ENCODE results near the gene TJAP1. TPM values are rescaled to one million over a fixed set of nuclear protein-coding genes. Genes with fewer than 3 reads are reported as not detected.

TJAP1 gene
- total and polyA plus RNA-seq, 10 donors = 13.5 to 40.0 (median 33.3) TPM

- Histone ChIP-seq H3K4me1 (peaks cover 0 to 9% (median 0%) of the 10 kb centered on the region in 6 donors), H3K27ac (no peak overlapping the region), H3K36me3 (peaks cover 0 to 100% (median 50%) of the 10 kb centered on the region in 6 donors), H3K9me3 (no peaks in the 10 kb centered on the region), H3K27me3 (replicated peaks in 1 of 7) (no peaks in the 10 kb centered on the region), H3K4me3 (no peak overlapping the region)
- no peak for DNase-seq
- TF ChIP-seq POLR2AphosphoS5 (IDR thresholded peaks at IDR 0.05) = no peak
- TF ChIP-seq POLR2A (IDR thresholded peaks at IDR 0.05) = no peak
- TF ChIP-seq, protein P1, sequence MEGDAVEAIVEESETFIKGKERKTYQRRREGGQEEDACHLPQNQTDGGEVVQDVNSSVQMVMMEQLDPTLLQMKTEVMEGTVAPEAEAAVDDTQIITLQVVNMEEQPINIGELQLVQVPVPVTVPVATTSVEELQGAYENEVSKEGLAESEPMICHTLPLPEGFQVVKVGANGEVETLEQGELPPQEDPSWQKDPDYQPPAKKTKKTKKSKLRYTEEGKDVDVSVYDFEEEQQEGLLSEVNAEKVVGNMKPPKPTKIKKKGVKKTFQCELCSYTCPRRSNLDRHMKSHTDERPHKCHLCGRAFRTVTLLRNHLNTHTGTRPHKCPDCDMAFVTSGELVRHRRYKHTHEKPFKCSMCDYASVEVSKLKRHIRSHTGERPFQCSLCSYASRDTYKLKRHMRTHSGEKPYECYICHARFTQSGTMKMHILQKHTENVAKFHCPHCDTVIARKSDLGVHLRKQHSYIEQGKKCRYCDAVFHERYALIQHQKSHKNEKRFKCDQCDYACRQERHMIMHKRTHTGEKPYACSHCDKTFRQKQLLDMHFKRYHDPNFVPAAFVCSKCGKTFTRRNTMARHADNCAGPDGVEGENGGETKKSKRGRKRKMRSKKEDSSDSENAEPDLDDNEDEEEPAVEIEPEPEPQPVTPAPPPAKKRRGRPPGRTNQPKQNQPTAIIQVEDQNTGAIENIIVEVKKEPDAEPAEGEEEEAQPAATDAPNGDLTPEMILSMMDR (IDR thresholded peaks at IDR 0.05 in 8 of 11, conservative IDR thresholded peaks at IDR 0.05 in 3 of 11) = no peak
- intact Hi-C loops (cut with DNase I; ENCODE audit: low total_unique reads) = no loop called here
- WGBS, 5 donors = 73 to 90% (median 86%) methylated on average over 8 to 9 of the region's 9 CpGs
Measured at GRCh38 chr6:43435682-43436437, 41.5 kb upstream of the TJAP1 start.

DNA sequence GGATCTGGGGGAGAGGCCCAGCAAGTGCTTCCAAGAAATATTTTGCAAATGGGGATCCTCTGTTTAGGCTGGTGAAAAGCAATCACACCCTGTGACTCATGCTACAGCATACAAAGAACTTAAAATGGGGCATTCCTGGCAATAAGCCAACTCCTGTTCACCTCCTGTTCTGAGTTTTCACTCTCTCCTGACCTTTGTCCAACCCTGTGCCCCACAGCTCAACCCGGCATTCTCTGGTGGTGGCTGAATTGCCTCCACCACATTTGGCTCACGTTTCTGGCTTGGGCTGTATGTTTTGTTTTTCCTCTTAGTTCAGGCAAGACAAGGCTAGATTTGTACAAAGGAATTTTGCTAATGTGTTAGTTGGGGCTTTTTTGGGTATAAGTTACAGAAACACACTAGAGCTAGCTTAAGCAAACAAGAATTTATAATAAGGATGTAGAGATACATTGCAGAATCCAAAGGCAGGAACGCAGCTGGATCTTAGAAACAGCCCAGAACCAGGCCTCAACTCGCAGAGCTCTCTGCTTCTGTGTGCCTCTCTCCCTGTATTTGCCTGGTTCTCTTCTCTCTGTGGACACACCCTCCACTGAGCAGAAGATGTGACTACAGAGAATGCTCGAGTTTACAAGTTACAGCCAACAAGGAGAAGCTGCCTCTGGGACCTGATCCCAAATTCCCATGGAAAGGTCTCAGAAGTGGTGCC, 40.6 kb upstream of the TJAP1 start:
- intact Hi-C loops (cut with DNase I; ENCODE audit: low total_unique reads) = no loop called here
- no peak overlapping the region for H3K27ac ChIP-seq
- H3K9me3 ChIP-seq = no peaks in the 10 kb centered on the region
- H3K27me3 ChIP-seq (replicated peaks in 1 of 7) = no peaks in the 10 kb centered on the region
- 72 to 85% (median 77%) methylated on average over 5 of the region's 5 CpGs for WGBS, 5 donors
- DNase-seq = no peak
- H3K4me1 ChIP-seq = peaks cover 0 to 9% (median 0%) of the 10 kb centered on the region in 6 donors
- H3K4me3 ChIP-seq = no peak overlapping the region
- TF ChIP-seq POLR2AphosphoS5 (IDR thresholded peaks at IDR 0.05) (no peak), POLR2A (IDR thresholded peaks at IDR 0.05) (no peak)
- TF ChIP-seq, protein P1 (IDR thresholded peaks at IDR 0.05 in 8 of 11, conservative IDR thresholded peaks at IDR 0.05 in 3 of 11) = no peak
- H3K36me3 ChIP-seq = peaks cover 0 to 100% (median 56%) of the 10 kb centered on the region in 6 donors

- Histone ChIP-seq H3K36me3 (peaks cover 0 to 100% (median 59%) of the 10 kb centered on the region in 6 donors), H3K4me1 (peaks cover 0 to 2% (median 0%) of the 10 kb centered on the region in 6 donors), H3K27ac (no peak overlapping the region), H3K27me3 (replicated peaks in 1 of 7) (no peaks in the 10 kb centered on the region), H3K9me3 (no peaks in the 10 kb centered on the region), H3K4me3 (no peak overlapping the region)
- DNase-seq = no peak
- intact Hi-C loops (cut with DNase I; ENCODE audit: low total_unique reads) = no loop called here
- TF ChIP-seq, protein P1 (IDR thresholded peaks at IDR 0.05 in 8 of 11, conservative IDR thresholded peaks at IDR 0.05 in 3 of 11) = no peak
- peak in 1 of 3 donors; percentile 9 for TF ChIP-seq POLR2AphosphoS5 (IDR thresholded peaks at IDR 0.05)
- WGBS, 5 donors = 66 to 72% (median 70%) methylated on average over 4 of the region's 4 CpGs
Measured at GRCh38 chr6:43437700-43438099, 39.7 kb upstream of the TJAP1 start.

DNA sequence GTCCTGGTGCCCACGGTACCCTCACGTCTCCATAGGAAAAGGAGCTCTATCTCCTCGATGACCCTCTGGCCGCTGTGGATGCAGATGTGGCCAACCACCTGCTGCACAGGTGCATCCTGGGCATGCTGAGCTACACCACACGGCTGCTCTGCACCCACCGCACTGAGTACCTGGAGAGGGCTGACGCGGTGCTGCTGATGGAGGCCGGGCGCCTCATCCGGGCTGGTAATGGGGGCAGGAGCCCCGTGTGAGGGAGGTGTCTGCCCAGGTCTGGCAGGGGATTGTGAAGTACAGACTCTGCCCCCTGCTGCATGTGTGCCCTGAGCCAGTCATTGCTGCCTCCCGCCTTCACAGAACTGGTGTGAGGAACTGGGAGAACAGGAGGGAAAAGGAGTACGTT, 34.4 kb upstream of the TJAP1 start:
- intact Hi-C loops (cut with DNase I; ENCODE audit: low total_unique reads) = no loop called here
- TF ChIP-seq POLR2AphosphoS5 (IDR thresholded peaks at IDR 0.05) = peak in 1 of 3 donors; percentile 17
- TF ChIP-seq, protein P1 (IDR thresholded peaks at IDR 0.05 in 8 of 11, conservative IDR thresholded peaks at IDR 0.05 in 3 of 11) = no peak
- no peak overlapping the region for H3K27ac ChIP-seq
- H3K4me1 ChIP-seq = peaks cover 0 to 8% (median 0%) of the 10 kb centered on the region in 6 donors
- peaks cover 0 to 100% (median 85%) of the 10 kb centered on the region in 6 donors for H3K36me3 ChIP-seq
- WGBS, 5 donors = 92 to 97% (median 92%) methylated on average over 8 to 14 of the region's 14 CpGs
- no peaks in the 10 kb centered on the region for H3K27me3 ChIP-seq (replicated peaks in 1 of 7)
- no peaks in the 10 kb centered on the region for H3K9me3 ChIP-seq
- H3K4me3 ChIP-seq = no peak overlapping the region
- DNase-seq = no peak
